Liver (tissue), 3 donors: ENCODE measurements around the gene GRK5.

Experiments
- CTCF ChIP-seq: fragments of 150-350 bp; IDR thresholded peaks from 2 replicates; pipeline ENCODE4 v1.5.1; 2017; ENCODE audit warnings: improper control_type of control experiment, low read depth, low read length; ENCODE audit not compliant: missing input control
- GABPA ChIP-seq, 2 donors: IDR thresholded peaks in 1 of 2; conservative IDR thresholded peaks in 1 of 2; 2 replicates each; pipeline ENCODE4 v1.6.1; 2016; ENCODE audit warnings: antibody characterized with exemption in 2 of 2, mild to moderate bottlenecking in 1 of 2, moderate library complexity in 1 of 2
- JUND ChIP-seq, 2 donors: IDR thresholded peaks; 2 replicates each; pipeline ENCODE4 v1.6.1; 2016; ENCODE audit warnings: antibody characterized with exemption in 2 of 2
- REST ChIP-seq: IDR thresholded peaks from 2 replicates; pipeline ENCODE4 v1.6.1; 2016; ENCODE audit warnings: antibody characterized with exemption, mild to moderate bottlenecking
- SP1 ChIP-seq: IDR thresholded peaks from 2 replicates; pipeline ENCODE4 v1.6.1; 2018; ENCODE audit warnings: antibody characterized with exemption, mild to moderate bottlenecking
- donor health status: healthy.
- donor health status: healthy.

GRCh38 chr10:119306986-119307392, 99.6 kb downstream of the GRK5 start:
- no peak for TF ChIP-seq CTCF
- no peak for TF ChIP-seq SP1
- TF ChIP-seq GABPA (IDR thresholded peaks at IDR 0.05 in 1 of 2, conservative IDR thresholded peaks at IDR 0.05 in 1 of 2) = no peak
- no peak for TF ChIP-seq JUND (IDR thresholded peaks at IDR 0.05)
- TF ChIP-seq REST = no peak
